ENCODE results near the gene ZBTB4.

ZBTB4 gene

GRCh38 chr17:7464081-7464480 lies 15.3 kb downstream of the ZBTB4 start:
- H3K36me3 ChIP-seq (ENCODE audit: control insufficient read depth in 5 of 5, insufficient read depth in 5 of 5, low read length in 5 of 5): peaks cover 0 to 50% (median 33%) of the 10 kb centered on the region in 5 donors
- no peaks in the 10 kb centered on the region for H3K27me3 ChIP-seq (ENCODE audit: control insufficient read depth in 5 of 5, insufficient read depth in 4 of 5, low read length in 5 of 5)
- no peak overlapping the region for H3K9ac ChIP-seq (ENCODE audit: low read length in 5 of 5)
- peaks cover 0 to 39% (median 25%) of the 10 kb centered on the region in 5 donors for H3K4me1 ChIP-seq (ENCODE audit: control insufficient read depth in 5 of 5, insufficient read depth in 5 of 5, low read length in 5 of 5)
- no peaks in the 10 kb centered on the region for H3K9me3 ChIP-seq (ENCODE audit: control insufficient read depth in 5 of 5, low read length in 5 of 5)
- H3K4me3 ChIP-seq (ENCODE audit: low read depth in 1 of 5, low read length in 5 of 5): no peak overlapping the region
- H3K27ac ChIP-seq (ENCODE audit: low read depth, low read length): no peak overlapping the region

GRCh38 chr17:7463372-7463846 lies 16.0 kb downstream of the ZBTB4 start:
- no peak overlapping the region for H3K4me3 ChIP-seq (ENCODE audit: low read depth in 1 of 5, low read length in 5 of 5)
- H3K27ac ChIP-seq (ENCODE audit: low read depth, low read length): no peak overlapping the region
- H3K36me3 ChIP-seq (ENCODE audit: control insufficient read depth in 5 of 5, insufficient read depth in 5 of 5, low read length in 5 of 5): peaks cover 0 to 48% (median 33%) of the 10 kb centered on the region in 5 donors
- H3K9me3 ChIP-seq (ENCODE audit: control insufficient read depth in 5 of 5, low read length in 5 of 5): no peaks in the 10 kb centered on the region
- H3K27me3 ChIP-seq (ENCODE audit: control insufficient read depth in 5 of 5, insufficient read depth in 4 of 5, low read length in 5 of 5): no peaks in the 10 kb centered on the region
- H3K4me1 ChIP-seq (ENCODE audit: control insufficient read depth in 5 of 5, insufficient read depth in 5 of 5, low read length in 5 of 5): peaks cover 0 to 33% (median 19%) of the 10 kb centered on the region in 5 donors
- H3K9ac ChIP-seq (ENCODE audit: low read length in 5 of 5): no peak overlapping the region

GRCh38 chr17:7462474-7463371 lies 16.7 kb downstream of the ZBTB4 start:
- H3K4me1 ChIP-seq (ENCODE audit: control insufficient read depth in 5 of 5, insufficient read depth in 5 of 5, low read length in 5 of 5): peaks cover 0 to 30% (median 15%) of the 10 kb centered on the region in 5 donors
- H3K27me3 ChIP-seq (ENCODE audit: control insufficient read depth in 5 of 5, insufficient read depth in 4 of 5, low read length in 5 of 5): no peaks in the 10 kb centered on the region
- H3K27ac ChIP-seq (ENCODE audit: low read depth, low read length): no peak overlapping the region
- H3K9me3 ChIP-seq (ENCODE audit: control insufficient read depth in 5 of 5, low read length in 5 of 5): no peaks in the 10 kb centered on the region
- H3K9ac ChIP-seq (ENCODE audit: low read length in 5 of 5): no peak overlapping the region
- peaks cover 0 to 48% (median 33%) of the 10 kb centered on the region in 5 donors for H3K36me3 ChIP-seq (ENCODE audit: control insufficient read depth in 5 of 5, insufficient read depth in 5 of 5, low read length in 5 of 5)
- no peak overlapping the region for H3K4me3 ChIP-seq (ENCODE audit: low read depth in 1 of 5, low read length in 5 of 5)

GRCh38 chr17:7460850-7461660 lies 18.4 kb downstream of the ZBTB4 start:
- Histone ChIP-seq H3K9ac (ENCODE audit: low read length in 5 of 5) (no peak overlapping the region), H3K4me3 (ENCODE audit: low read depth in 1 of 5, low read length in 5 of 5) (no peak overlapping the region), H3K36me3 (ENCODE audit: control insufficient read depth in 5 of 5, insufficient read depth in 5 of 5, low read length in 5 of 5) (peaks cover 0 to 36% (median 27%) of the 10 kb centered on the region in 5 donors), H3K9me3 (ENCODE audit: control insufficient read depth in 5 of 5, low read length in 5 of 5) (no peaks in the 10 kb centered on the region), H3K27ac (ENCODE audit: low read depth, low read length) (no peak overlapping the region), H3K27me3 (ENCODE audit: control insufficient read depth in 5 of 5, insufficient read depth in 4 of 5, low read length in 5 of 5) (no peaks in the 10 kb centered on the region), H3K4me1 (ENCODE audit: control insufficient read depth in 5 of 5, insufficient read depth in 5 of 5, low read length in 5 of 5) (peaks cover 0 to 20% (median 9%) of the 10 kb centered on the region in 5 donors)

- peaks cover 5 to 21% (median 10%) of the 10 kb centered on the region in 5 donors for H3K4me1 ChIP-seq (ENCODE audit: control insufficient read depth in 5 of 5, insufficient read depth in 5 of 5, low read length in 5 of 5)
- no peak overlapping the region for H3K4me3 ChIP-seq (ENCODE audit: low read depth in 1 of 5, low read length in 5 of 5)
- peaks cover 0 to 28% (median 22%) of the 10 kb centered on the region in 5 donors for H3K36me3 ChIP-seq (ENCODE audit: control insufficient read depth in 5 of 5, insufficient read depth in 5 of 5, low read length in 5 of 5)
- H3K9ac ChIP-seq (ENCODE audit: low read length in 5 of 5): no peak overlapping the region
- H3K9me3 ChIP-seq (ENCODE audit: control insufficient read depth in 5 of 5, low read length in 5 of 5): no peaks in the 10 kb centered on the region
- no peak overlapping the region for H3K27ac ChIP-seq (ENCODE audit: low read depth, low read length)
- H3K27me3 ChIP-seq (ENCODE audit: control insufficient read depth in 5 of 5, insufficient read depth in 4 of 5, low read length in 5 of 5): no peaks in the 10 kb centered on the region
Observed at GRCh38 chr17:7459961-7460545, 19.4 kb downstream of the ZBTB4 start.

GRCh38 chr17:7448461-7448860 lies 31.0 kb downstream of the ZBTB4 start:
- no peak overlapping the region for H3K4me3 ChIP-seq (ENCODE audit: low read depth in 1 of 5, low read length in 5 of 5)
- H3K36me3 ChIP-seq (ENCODE audit: control insufficient read depth in 5 of 5, insufficient read depth in 5 of 5, low read length in 5 of 5): no peaks in the 10 kb centered on the region
- H3K9ac ChIP-seq (ENCODE audit: low read length in 5 of 5): no peak overlapping the region
- peaks cover 1 to 20% (median 16%) of the 10 kb centered on the region in 5 donors for H3K4me1 ChIP-seq (ENCODE audit: control insufficient read depth in 5 of 5, insufficient read depth in 5 of 5, low read length in 5 of 5)
- no peak overlapping the region for H3K27ac ChIP-seq (ENCODE audit: low read depth, low read length)
- peaks cover 10 to 29% (median 20%) of the 10 kb centered on the region in 5 donors for H3K27me3 ChIP-seq (ENCODE audit: control insufficient read depth in 5 of 5, insufficient read depth in 4 of 5, low read length in 5 of 5)
- H3K9me3 ChIP-seq (ENCODE audit: control insufficient read depth in 5 of 5, low read length in 5 of 5): no peaks in the 10 kb centered on the region

- peak overlapping the region in 4 of 5 donors; percentile 11 to 69 (median 60) for H3K4me3 ChIP-seq (ENCODE audit: low read depth in 1 of 5, low read length in 5 of 5)
- H3K27ac ChIP-seq (ENCODE audit: low read depth, low read length): no peak overlapping the region
- peaks cover 1 to 27% (median 21%) of the 10 kb centered on the region in 5 donors for H3K4me1 ChIP-seq (ENCODE audit: control insufficient read depth in 5 of 5, insufficient read depth in 5 of 5, low read length in 5 of 5)
- H3K9me3 ChIP-seq (ENCODE audit: control insufficient read depth in 5 of 5, low read length in 5 of 5): no peaks in the 10 kb centered on the region
- peaks cover 10 to 32% (median 23%) of the 10 kb centered on the region in 5 donors for H3K27me3 ChIP-seq (ENCODE audit: control insufficient read depth in 5 of 5, insufficient read depth in 4 of 5, low read length in 5 of 5)
- H3K36me3 ChIP-seq (ENCODE audit: control insufficient read depth in 5 of 5, insufficient read depth in 5 of 5, low read length in 5 of 5): no peaks in the 10 kb centered on the region
- no peak overlapping the region for H3K9ac ChIP-seq (ENCODE audit: low read length in 5 of 5)
Observed at GRCh38 chr17:7445619-7445968, 33.8 kb downstream of the ZBTB4 start.

- peaks cover 1 to 33% (median 27%) of the 10 kb centered on the region in 5 donors for H3K4me1 ChIP-seq (ENCODE audit: control insufficient read depth in 5 of 5, insufficient read depth in 5 of 5, low read length in 5 of 5)
- H3K9ac ChIP-seq (ENCODE audit: low read length in 5 of 5): peak within 1 kb of the TSS in 1 of 5 donors; percentile 72
- H3K27me3 ChIP-seq (ENCODE audit: control insufficient read depth in 5 of 5, insufficient read depth in 4 of 5, low read length in 5 of 5): peaks cover 10 to 38% (median 28%) of the 10 kb centered on the region in 5 donors
- H3K9me3 ChIP-seq (ENCODE audit: control insufficient read depth in 5 of 5, low read length in 5 of 5): no peaks in the 10 kb centered on the region
- H3K36me3 ChIP-seq (ENCODE audit: control insufficient read depth in 5 of 5, insufficient read depth in 5 of 5, low read length in 5 of 5): no peaks in the 10 kb centered on the region
- H3K27ac ChIP-seq (ENCODE audit: low read depth, low read length): no peak within 1 kb of the TSS
- H3K4me3 ChIP-seq (ENCODE audit: low read depth in 1 of 5, low read length in 5 of 5): peak within 1 kb of the TSS in 4 of 5 donors; percentile 53 to 69 (median 60)
Observed at GRCh38 chr17:7444682-7445618, 34.5 kb downstream of the ZBTB4 start, which contains the start of gene CHRNB1. Gene CHRNB1, plus strand, starts transcription at chr17:7445061. Its CDS starts 67 bp downstream, at chr17:7445128.
